Muscle layer of colon (tissue), 2 donors: ENCODE measurements around the gene KIF1C.
A peak's percentile ranks its signal among the peaks of the same experiment; 100 is the strongest.

Experiments
- H3K27ac ChIP-seq: one replicate; pipeline ENCODE4 v1.7.0; 2013; ENCODE audit warnings: low read depth, mild to moderate bottlenecking, low read length, moderate library complexity
- H3K27me3 ChIP-seq, 2 donors: one replicate each; pipeline ENCODE4 v1.7.0; 2013; ENCODE audit warnings: low read length in 2 of 2, mild to moderate bottlenecking in 2 of 2; ENCODE audit not compliant: insufficient read depth in 2 of 2, control insufficient read depth in 1 of 2
- H3K36me3 ChIP-seq: one replicate; pipeline ENCODE4 v1.7.0; 2013; ENCODE audit warnings: mild to moderate bottlenecking, low read length; ENCODE audit not compliant: insufficient read depth
- H3K4me1 ChIP-seq: one replicate; pipeline ENCODE4 v1.7.0; 2013; ENCODE audit warnings: mild to moderate bottlenecking, low read length; ENCODE audit not compliant: insufficient read depth
- H3K4me3 ChIP-seq, 2 donors: one replicate each; pipeline ENCODE4 v1.7.0; 2013; ENCODE audit warnings: low read length in 2 of 2, low read depth in 1 of 2, mild to moderate bottlenecking in 1 of 2, moderate library complexity in 1 of 2
- H3K9ac ChIP-seq: one replicate; pipeline ENCODE4 v1.7.0; 2013; ENCODE audit warnings: low read length
- H3K9me3 ChIP-seq: one replicate; pipeline ENCODE4 v1.7.0; 2013; ENCODE audit warnings: mild to moderate bottlenecking, low read length
- donor health status: abdominal sarcoma.
- donor health status: Adenocarcinoma of cecum.

KIF1C gene

GRCh38 chr17:4987767-4988567 lies 9.8 kb upstream of the KIF1C start:
- Histone ChIP-seq H3K9ac (peak overlapping the region; percentile 98), H3K9me3 (no peaks in the 10 kb centered on the region), H3K4me1 (peaks cover 21% of the 10 kb centered on the region), H3K27ac (peak overlapping the region; percentile 73), H3K27me3 (no peaks in the 10 kb centered on the region), H3K4me3 (peak overlapping the region; percentile 89 to 93), H3K36me3 (no peaks in the 10 kb centered on the region)

- Histone ChIP-seq H3K27ac (no peak overlapping the region), H3K9me3 (no peaks in the 10 kb centered on the region), H3K9ac (no peak overlapping the region), H3K27me3 (no peaks in the 10 kb centered on the region), H3K36me3 (no peaks in the 10 kb centered on the region), H3K4me3 (no peak overlapping the region), H3K4me1 (peaks cover 6% of the 10 kb centered on the region)
Observed at GRCh38 chr17:4994081-4994595, 3.6 kb upstream of the KIF1C start.

- Histone ChIP-seq H3K4me3 (peak overlapping the region; percentile 61 to 96), H3K4me1 (peaks cover 23% of the 10 kb centered on the region), H3K9ac (peak overlapping the region; percentile 78), H3K36me3 (peaks cover 26% of the 10 kb centered on the region), H3K27me3 (no peaks in the 10 kb centered on the region), H3K27ac (peak overlapping the region; percentile 75), H3K9me3 (no peaks in the 10 kb centered on the region)
Observed at GRCh38 chr17:4998027-4998731, 429 bp downstream of the KIF1C start.

GRCh38 chr17:4998732-4999429 lies 1.1 kb downstream of the KIF1C start:
- H3K27me3 ChIP-seq, result no peaks in the 10 kb centered on the region
- H3K27ac ChIP-seq, result peak overlapping the region; percentile 75
- H3K9me3 ChIP-seq, result no peaks in the 10 kb centered on the region
- H3K4me1 ChIP-seq, result peaks cover 23% of the 10 kb centered on the region
- H3K9ac ChIP-seq, result peak overlapping the region; percentile 78
- H3K4me3 ChIP-seq, result peak overlapping the region; percentile 61 to 96
- peaks cover 33% of the 10 kb centered on the region for H3K36me3 ChIP-seq

GRCh38 chr17:4999430-5000093 lies 1.8 kb downstream of the KIF1C start:
- Histone ChIP-seq H3K4me3 (peak overlapping the region in 1 of 2 donors; percentile 96), H3K9me3 (no peaks in the 10 kb centered on the region), H3K4me1 (peaks cover 23% of the 10 kb centered on the region), H3K27me3 (no peaks in the 10 kb centered on the region), H3K27ac (no peak overlapping the region), H3K9ac (peak overlapping the region; percentile 36), H3K36me3 (peaks cover 40% of the 10 kb centered on the region)

- no peaks in the 10 kb centered on the region for H3K27me3 ChIP-seq
- H3K4me1 ChIP-seq, result peaks cover 23% of the 10 kb centered on the region
- no peaks in the 10 kb centered on the region for H3K9me3 ChIP-seq
- H3K27ac ChIP-seq, result no peak overlapping the region
- peak overlapping the region in 1 of 2 donors; percentile 96 for H3K4me3 ChIP-seq
- peaks cover 46% of the 10 kb centered on the region for H3K36me3 ChIP-seq
- H3K9ac ChIP-seq, result peak overlapping the region; percentile 36
Observed at GRCh38 chr17:5000237-5000639, 2.5 kb downstream of the KIF1C start.

- Histone ChIP-seq H3K4me3 (no peak overlapping the region), H3K9ac (no peak overlapping the region), H3K4me1 (peaks cover 23% of the 10 kb centered on the region), H3K9me3 (no peaks in the 10 kb centered on the region), H3K27me3 (no peaks in the 10 kb centered on the region), H3K36me3 (peaks cover 65% of the 10 kb centered on the region), H3K27ac (no peak overlapping the region)
Observed at GRCh38 chr17:5002121-5002788, 4.5 kb downstream of the KIF1C start.

GRCh38 chr17:5003214-5003867 lies 5.6 kb downstream of the KIF1C start:
- no peaks in the 10 kb centered on the region for H3K9me3 ChIP-seq
- no peak overlapping the region for H3K27ac ChIP-seq
- no peak overlapping the region for H3K9ac ChIP-seq
- H3K36me3 ChIP-seq, result peaks cover 76% of the 10 kb centered on the region
- no peak overlapping the region for H3K4me3 ChIP-seq
- no peaks in the 10 kb centered on the region for H3K27me3 ChIP-seq
- peaks cover 23% of the 10 kb centered on the region for H3K4me1 ChIP-seq

- no peak overlapping the region for H3K27ac ChIP-seq
- no peak overlapping the region for H3K9ac ChIP-seq
- H3K4me3 ChIP-seq, result no peak overlapping the region
- no peaks in the 10 kb centered on the region for H3K4me1 ChIP-seq
- H3K27me3 ChIP-seq, result no peaks in the 10 kb centered on the region
- peaks cover 57% of the 10 kb centered on the region for H3K36me3 ChIP-seq
- H3K9me3 ChIP-seq, result no peaks in the 10 kb centered on the region
Observed at GRCh38 chr17:5011928-5012327, 14.2 kb downstream of the KIF1C start.

- Histone ChIP-seq H3K4me3 (no peak overlapping the region), H3K27me3 (no peaks in the 10 kb centered on the region), H3K9ac (no peak overlapping the region), H3K36me3 (peaks cover 46% of the 10 kb centered on the region), H3K27ac (no peak overlapping the region), H3K4me1 (no peaks in the 10 kb centered on the region), H3K9me3 (no peaks in the 10 kb centered on the region)
Observed at GRCh38 chr17:5014357-5014756, 16.6 kb downstream of the KIF1C start.
